Thyroid gland (tissue), 4 donors: Measurements from ENCODE around the gene TMEM154. TPM values are rescaled to one million over a fixed set of nuclear protein-coding genes. Genes with fewer than 3 reads are reported as not detected.

Experiments
- DNase-seq, 2 donors: peaks; one replicate each; pipeline ENCODE4 v3.0.0-alpha.2; 2019
- H3K27ac ChIP-seq, 3 donors: fragments of 200-600 bp; sonication (generic); 1 replicate in 2 of 3; 2 replicates in 1 of 3; pipeline ENCODE4 v1.5.1; 2016 to 2019; ENCODE audit warnings: mild to moderate bottlenecking in 1 of 3, moderate library complexity in 1 of 3
- H3K27me3 ChIP-seq: fragments of 200-600 bp; sonication (generic); one replicate; pipeline ENCODE4 v1.5.1; 2019
- H3K36me3 ChIP-seq, 2 donors: fragments of 200-600 bp; sonication (generic); one replicate each; pipeline ENCODE4 v1.5.1; 2016 to 2019
- H3K4me1 ChIP-seq, 2 donors: fragments of 200-600 bp; sonication (generic); one replicate each; pipeline ENCODE4 v1.5.1; 2017 to 2019
- H3K4me3 ChIP-seq, 3 donors: fragments of 200-600 bp; sonication (generic); replicated peaks in 1 of 3; 1 replicate in 2 of 3; 2 replicates in 1 of 3; pipeline ENCODE4 v1.5.1; 2016; ENCODE audit warnings: mild to moderate bottlenecking in 1 of 3
- H3K9me3 ChIP-seq: fragments of 200-600 bp; sonication (generic); one replicate; pipeline ENCODE4 v1.5.1; 2017
- POLR2A ChIP-seq, 2 donors: fragments of 450-650 bp; IDR thresholded peaks; one replicate each; pipeline ENCODE4 v1.6.1; 2017; ENCODE audit warnings: antibody characterized with exemption in 2 of 2, mild to moderate bottlenecking in 2 of 2, moderate library complexity in 1 of 2
- WGBS, 2 donors: methylation state at CpG; one replicate each; pipeline ENCODE4 v1.1.5; 2017; 5-methylcytosine and 5-hydroxymethylcytosine counted together
- intact Hi-C: fragments of 100-400 bp; cut with DNase I; formaldehyde crosslinking; loops from one replicate; pipeline ENCODE4 v1.15.1; 2023
- total RNA-seq, 4 donors: library from RNA; depleted of rRNA; stranded (reverse); fragments of >200 nt; gene quantifications; one replicate each; pipeline ENCODE4 v1.2.3, GENCODE V29; 2016
- TF ChIP-seq, protein P1 (sequence below), 6 experiments: fragments of 200-600 bp in 3 of 6; fragments of 450-650 bp in 3 of 6; sonication (generic) in 3 of 6; IDR thresholded peaks; one replicate each; pipeline ENCODE4 v1.5.1; 2016 to 2019; ENCODE audit warnings: antibody characterized with exemption in 6 of 6, mild to moderate bottlenecking in 2 of 6, inconsistent platforms in 1 of 6, moderate library complexity in 1 of 6

TMEM154 gene
- total RNA-seq, 4 donors from 2014 or later: 0.22 to 1.6 (median 0.42) TPM

DNA sequence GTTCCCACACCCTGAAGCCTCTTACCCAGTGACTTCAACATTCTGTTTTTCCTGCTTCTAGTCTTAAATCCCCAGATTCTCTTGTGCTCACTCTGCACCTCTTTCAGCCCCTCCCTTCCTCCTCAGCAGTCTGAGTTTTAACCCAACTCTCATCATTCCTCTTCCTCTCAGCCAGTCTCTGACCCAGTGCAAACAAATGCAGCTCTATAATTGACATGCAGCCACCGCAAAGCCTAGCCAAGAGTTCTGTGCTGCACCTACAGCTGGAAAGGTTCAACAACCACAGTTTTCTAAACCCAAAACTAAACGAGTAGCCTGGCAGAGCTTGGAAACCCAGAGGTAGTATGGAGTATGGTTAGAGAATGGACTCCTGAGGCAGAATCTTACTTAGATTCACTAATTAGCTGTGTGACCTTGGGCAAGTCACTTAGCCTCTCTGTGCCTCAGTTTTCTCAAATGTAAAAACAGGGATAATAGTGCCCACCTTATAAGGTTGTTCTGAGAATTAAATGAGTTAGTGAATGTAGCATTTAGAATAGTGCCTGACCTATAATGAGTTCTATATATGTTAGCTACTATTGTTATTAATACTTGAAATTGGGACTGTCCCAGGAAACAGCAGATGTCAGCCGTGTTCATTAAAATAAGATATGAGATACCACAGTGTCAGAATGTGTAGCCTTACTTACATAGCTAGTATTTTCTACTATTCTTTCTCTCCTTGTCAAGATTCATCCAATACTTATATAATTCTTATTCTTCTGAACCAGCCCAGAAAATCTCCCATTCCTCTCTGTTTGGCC lies 3.5 kb downstream of the TMEM154 start:
- Histone ChIP-seq H3K9me3 (no peaks in the 10 kb centered on the region), H3K27ac (no peak overlapping the region), H3K4me1 (no peaks in the 10 kb centered on the region), H3K27me3 (peaks cover 3% of the 10 kb centered on the region), H3K36me3 (no peaks in the 10 kb centered on the region), H3K4me3 (no peak overlapping the region)
- WGBS, 2 donors: 58 to 67% methylated on average over 3 of the region's 3 CpGs
- intact Hi-C loops: no loop called here
- no peak for DNase-seq
- TF ChIP-seq, protein P1, sequence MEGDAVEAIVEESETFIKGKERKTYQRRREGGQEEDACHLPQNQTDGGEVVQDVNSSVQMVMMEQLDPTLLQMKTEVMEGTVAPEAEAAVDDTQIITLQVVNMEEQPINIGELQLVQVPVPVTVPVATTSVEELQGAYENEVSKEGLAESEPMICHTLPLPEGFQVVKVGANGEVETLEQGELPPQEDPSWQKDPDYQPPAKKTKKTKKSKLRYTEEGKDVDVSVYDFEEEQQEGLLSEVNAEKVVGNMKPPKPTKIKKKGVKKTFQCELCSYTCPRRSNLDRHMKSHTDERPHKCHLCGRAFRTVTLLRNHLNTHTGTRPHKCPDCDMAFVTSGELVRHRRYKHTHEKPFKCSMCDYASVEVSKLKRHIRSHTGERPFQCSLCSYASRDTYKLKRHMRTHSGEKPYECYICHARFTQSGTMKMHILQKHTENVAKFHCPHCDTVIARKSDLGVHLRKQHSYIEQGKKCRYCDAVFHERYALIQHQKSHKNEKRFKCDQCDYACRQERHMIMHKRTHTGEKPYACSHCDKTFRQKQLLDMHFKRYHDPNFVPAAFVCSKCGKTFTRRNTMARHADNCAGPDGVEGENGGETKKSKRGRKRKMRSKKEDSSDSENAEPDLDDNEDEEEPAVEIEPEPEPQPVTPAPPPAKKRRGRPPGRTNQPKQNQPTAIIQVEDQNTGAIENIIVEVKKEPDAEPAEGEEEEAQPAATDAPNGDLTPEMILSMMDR (IDR thresholded peaks at IDR 0.05): no peak
- TF ChIP-seq POLR2A (IDR thresholded peaks at IDR 0.05): no peak

DNA sequence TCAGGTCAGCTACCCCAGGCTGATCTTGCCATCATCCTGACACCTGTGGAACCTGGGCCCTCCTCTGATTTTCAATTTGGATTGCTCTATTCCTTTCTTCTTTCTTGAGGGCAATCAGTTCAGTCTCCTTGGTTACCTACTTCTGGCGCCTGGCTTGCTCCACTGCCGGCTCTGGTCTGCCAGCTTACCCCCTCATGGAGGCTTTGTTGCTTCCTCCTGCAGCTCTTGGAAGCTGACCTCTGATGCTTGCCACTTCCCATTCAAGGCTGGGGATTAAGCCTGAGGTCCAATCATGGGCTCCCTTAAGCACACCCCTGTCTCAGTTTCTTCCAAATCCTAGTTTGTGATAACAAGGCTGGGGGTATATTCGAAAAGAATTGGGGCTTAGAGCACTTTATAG lies 5.4 kb downstream of the TMEM154 start:
- intact Hi-C loops: no loop called here
- Histone ChIP-seq H3K9me3 (no peaks in the 10 kb centered on the region), H3K4me1 (no peaks in the 10 kb centered on the region), H3K36me3 (no peaks in the 10 kb centered on the region), H3K27ac (no peak overlapping the region), H3K4me3 (no peak overlapping the region), H3K27me3 (peaks cover 3% of the 10 kb centered on the region)
- no peak for TF ChIP-seq POLR2A (IDR thresholded peaks at IDR 0.05)
- TF ChIP-seq, protein P1 (IDR thresholded peaks at IDR 0.05): no peak
- 85 to 92% methylated on average over 3 of the region's 3 CpGs for WGBS, 2 donors
- no peak for DNase-seq

DNA sequence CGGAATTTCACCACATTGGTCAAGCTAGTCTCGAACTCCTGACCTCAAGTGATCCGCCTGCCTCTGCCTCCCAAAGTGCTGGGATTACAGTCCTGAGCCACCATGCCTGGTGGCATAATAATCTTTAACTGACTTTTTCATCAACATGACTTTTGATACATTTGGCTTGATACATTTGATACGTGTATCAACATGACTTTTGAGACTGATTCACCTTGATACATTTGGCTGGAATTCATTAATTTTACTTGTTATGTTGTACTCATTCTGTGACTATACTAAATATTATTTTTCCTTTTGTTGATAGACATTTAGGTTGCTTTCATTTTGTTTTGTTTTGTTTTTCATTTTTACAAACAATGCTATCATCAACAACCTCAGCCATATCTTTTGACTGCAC lies 6.3 kb downstream of the TMEM154 start:
- Histone ChIP-seq H3K27ac (no peak overlapping the region), H3K27me3 (peaks cover 3% of the 10 kb centered on the region), H3K36me3 (no peaks in the 10 kb centered on the region), H3K4me1 (no peaks in the 10 kb centered on the region), H3K9me3 (no peaks in the 10 kb centered on the region), H3K4me3 (no peak overlapping the region)
- intact Hi-C loops: no loop called here
- DNase-seq: no peak
- 93 to 94% methylated on average over 4 of the region's 4 CpGs for WGBS, 2 donors
- TF ChIP-seq POLR2A (IDR thresholded peaks at IDR 0.05): no peak
- TF ChIP-seq, protein P1 (IDR thresholded peaks at IDR 0.05): no peak

DNA sequence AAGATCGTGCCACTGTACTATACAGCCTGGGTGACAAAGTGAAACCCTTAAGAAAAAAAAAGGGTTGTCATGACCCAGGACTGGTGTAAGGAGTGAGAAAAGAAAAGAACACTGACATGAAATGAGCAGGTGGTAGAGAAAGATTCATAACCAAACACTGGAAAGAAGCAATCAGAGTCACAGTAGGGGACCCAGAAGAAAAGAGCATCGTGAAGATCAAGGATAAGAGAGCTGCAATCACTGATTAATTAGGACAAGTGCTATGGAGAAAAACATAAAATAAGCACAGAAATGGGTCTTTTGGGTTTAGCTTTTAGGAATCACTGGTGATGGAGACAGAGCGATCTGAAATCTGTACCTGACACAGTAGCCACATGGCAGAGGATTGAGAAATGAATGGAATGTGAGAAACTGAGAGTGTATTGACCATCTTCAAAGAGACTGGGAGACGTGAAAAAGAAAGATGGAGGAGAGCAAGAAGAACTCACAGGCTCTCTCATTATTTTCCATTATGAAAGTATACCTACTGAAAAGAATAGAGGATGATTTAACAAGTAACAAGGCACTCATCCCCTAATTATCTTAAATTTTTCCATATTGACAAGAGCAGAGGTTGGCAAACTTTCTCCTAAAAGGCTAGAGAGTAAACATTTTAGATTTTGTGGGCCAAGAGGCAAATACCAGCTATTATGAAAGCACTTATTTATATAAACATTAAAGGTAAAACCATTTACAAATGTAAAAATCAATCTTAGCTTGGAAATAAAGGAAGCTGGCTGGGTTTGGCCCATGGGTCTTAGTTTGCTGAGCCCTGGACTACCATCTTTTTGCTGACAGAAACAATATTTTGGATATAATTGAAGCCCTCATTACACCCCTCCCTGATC lies 7.3 kb downstream of the TMEM154 start:
- intact Hi-C loops: no loop called here
- Histone ChIP-seq H3K9me3 (no peaks in the 10 kb centered on the region), H3K36me3 (no peaks in the 10 kb centered on the region), H3K4me3 (no peak overlapping the region), H3K27me3 (no peaks in the 10 kb centered on the region), H3K27ac (no peak overlapping the region), H3K4me1 (no peaks in the 10 kb centered on the region)
- TF ChIP-seq POLR2A (IDR thresholded peaks at IDR 0.05): no peak
- TF ChIP-seq, protein P1 (IDR thresholded peaks at IDR 0.05): no peak
- no peak for DNase-seq
- 85 to 86% methylated on average over 4 of the region's 4 CpGs for WGBS, 2 donors
